Muscle of leg (tissue), 11 donors: ENCODE measurements around the gene TNIK. TPM values are rescaled to one million over a fixed set of nuclear protein-coding genes. Genes with fewer than 3 reads are reported as not detected.

ENCODE experiments used
- DNase-seq: peaks from one replicate; pipeline ENCODE4 v3.0.0; 2013
- H3K27ac ChIP-seq: one replicate; pipeline ENCODE4 v1.5.1; 2013; ENCODE audit warnings: mild to moderate bottlenecking, low read length, control low read depth
- H3K27me3 ChIP-seq: one replicate; pipeline ENCODE4 v1.6.1; 2013; ENCODE audit warnings: low read length; ENCODE audit not compliant: control insufficient read depth, insufficient read depth
- H3K36me3 ChIP-seq: one replicate; pipeline ENCODE4 v1.6.1; 2013; ENCODE audit warnings: low read length; ENCODE audit not compliant: control insufficient read depth, insufficient read depth
- H3K4me1 ChIP-seq: one replicate; pipeline ENCODE4 v1.6.1; 2013; ENCODE audit warnings: low read length; ENCODE audit not compliant: control insufficient read depth, insufficient read depth
- H3K4me3 ChIP-seq: one replicate; pipeline ENCODE4 v1.5.1; 2013; ENCODE audit warnings: low read length, control low read depth
- H3K9me3 ChIP-seq: replicated peaks from 2 replicates; pipeline ENCODE4 v1.6.1; 2013; ENCODE audit warnings: low read depth, low read length; ENCODE audit not compliant: control insufficient read depth
- WGBS: methylation state at CpG from one replicate; pipeline ENCODE4 v1.1.5; 2013; ENCODE audit warnings: missing lambda C conversion rate; ENCODE audit not compliant: insufficient coverage; 5-methylcytosine and 5-hydroxymethylcytosine counted together
- polyA plus RNA-seq, 8 donors: library from polyadenylated mRNA; unstranded; fragments of 120-200 nt; gene quantifications; one replicate each; pipeline versions ENCODE4 v1.2.1 to v1.2.3, GENCODE V29; 2013; ENCODE audit warnings: inconsistent platforms in 1 of 8, low replicate concordance in 1 of 8; ENCODE audit not compliant: insufficient read length in 8 of 8, insufficient read depth in 1 of 8
- total RNA-seq: library from RNA; stranded (reverse); fragments of 120-200 nt; gene quantifications from one replicate; pipeline ENCODE4 v1.2.4, GENCODE V29; 2013

Gene TNIK
- total and polyA plus RNA-seq, 9 donors: 26.1 to 46.0 (median 33.6) TPM

DNA sequence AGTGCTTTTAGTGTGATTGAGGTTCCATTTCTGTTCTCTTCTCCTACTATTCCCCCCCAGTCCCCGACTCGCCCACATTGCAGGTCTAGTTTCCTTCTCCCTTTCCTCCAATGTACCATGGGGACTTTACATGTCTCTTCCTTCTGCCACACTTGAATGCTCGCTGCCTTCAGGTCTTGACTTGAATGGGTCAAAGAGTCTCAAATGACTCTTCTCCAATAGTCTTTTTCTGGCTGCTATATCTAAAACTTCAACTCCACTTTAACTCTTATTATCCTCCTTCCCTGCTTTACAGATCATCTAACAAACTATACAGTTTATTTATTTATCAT lies 219.7 kb downstream of the TNIK start:
- Histone ChIP-seq H3K36me3 (no peaks in the 10 kb centered on the region), H3K9me3 (no peaks in the 10 kb centered on the region), H3K27ac (no peak overlapping the region), H3K4me1 (no peaks in the 10 kb centered on the region), H3K27me3 (no peaks in the 10 kb centered on the region), H3K4me3 (no peak overlapping the region)
- WGBS: 85% methylated on average over 2 of the region's 3 CpGs
- no peak for DNase-seq

DNA sequence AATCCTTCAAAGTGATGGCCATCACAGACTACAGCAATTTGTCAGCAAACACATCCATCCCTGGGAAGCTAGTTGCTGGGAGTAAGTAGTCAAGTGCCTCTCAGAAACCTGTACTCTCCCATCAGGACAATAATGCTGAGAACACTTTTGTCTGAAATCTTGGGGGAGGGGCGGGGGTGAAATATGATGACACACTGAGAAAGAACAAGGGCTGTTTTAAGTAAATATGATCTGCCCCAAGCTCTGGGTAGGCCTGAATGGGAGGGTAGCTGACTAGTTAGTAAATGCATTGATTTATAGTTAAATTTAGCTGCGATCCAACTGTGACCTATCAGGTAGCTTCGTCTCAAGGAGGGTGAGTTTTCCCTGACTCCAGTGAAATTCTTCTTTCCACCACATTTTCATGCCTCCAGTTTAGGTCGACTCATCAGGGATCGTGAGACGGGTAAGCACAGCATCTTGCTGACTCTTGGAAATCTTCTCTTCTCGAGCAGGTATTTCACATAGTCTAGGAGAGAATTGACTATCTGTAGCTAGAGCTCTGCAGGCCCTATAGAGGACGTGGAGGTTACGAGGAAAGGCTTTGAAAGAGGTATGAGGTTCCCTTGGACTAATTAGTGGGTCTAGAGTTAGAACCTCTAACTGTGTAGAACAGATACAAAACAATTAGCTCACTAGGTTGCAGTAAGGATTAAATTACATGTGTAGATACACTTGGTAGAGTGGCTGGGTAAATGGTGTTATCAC lies 220.3 kb downstream of the TNIK start:
- no peak overlapping the region for H3K4me3 ChIP-seq
- no peaks in the 10 kb centered on the region for H3K36me3 ChIP-seq
- no peaks in the 10 kb centered on the region for H3K4me1 ChIP-seq
- no peak overlapping the region for H3K27ac ChIP-seq
- DNase-seq: no peak
- 87% methylated on average over 7 of the region's 9 CpGs for WGBS
- H3K9me3 ChIP-seq: no peaks in the 10 kb centered on the region
- no peaks in the 10 kb centered on the region for H3K27me3 ChIP-seq

DNA sequence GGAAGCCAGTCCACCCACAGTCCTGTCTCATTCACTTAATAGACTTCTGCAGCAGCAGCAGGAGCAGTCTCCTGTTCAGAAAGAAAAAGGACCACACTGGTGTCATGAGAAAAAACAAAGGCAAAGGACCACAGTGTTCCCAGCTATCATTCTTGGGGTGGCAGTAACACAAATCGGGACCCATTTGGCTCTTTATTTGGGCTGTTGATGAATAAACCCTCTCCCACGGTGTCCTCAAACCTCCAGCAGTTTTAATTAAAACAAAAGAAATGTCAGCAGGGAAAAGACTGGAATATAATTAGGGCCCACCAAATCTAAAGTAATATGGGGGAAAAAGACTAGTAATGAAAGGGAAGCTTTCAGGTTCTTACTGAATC lies 223.2 kb downstream of the TNIK start:
- Histone ChIP-seq H3K36me3 (no peaks in the 10 kb centered on the region), H3K9me3 (no peaks in the 10 kb centered on the region), H3K4me3 (no peak overlapping the region), H3K27ac (no peak overlapping the region), H3K27me3 (no peaks in the 10 kb centered on the region), H3K4me1 (no peaks in the 10 kb centered on the region)
- WGBS: no CpG with 5 or more reads among the region's 2 CpGs
- DNase-seq: no peak

DNA sequence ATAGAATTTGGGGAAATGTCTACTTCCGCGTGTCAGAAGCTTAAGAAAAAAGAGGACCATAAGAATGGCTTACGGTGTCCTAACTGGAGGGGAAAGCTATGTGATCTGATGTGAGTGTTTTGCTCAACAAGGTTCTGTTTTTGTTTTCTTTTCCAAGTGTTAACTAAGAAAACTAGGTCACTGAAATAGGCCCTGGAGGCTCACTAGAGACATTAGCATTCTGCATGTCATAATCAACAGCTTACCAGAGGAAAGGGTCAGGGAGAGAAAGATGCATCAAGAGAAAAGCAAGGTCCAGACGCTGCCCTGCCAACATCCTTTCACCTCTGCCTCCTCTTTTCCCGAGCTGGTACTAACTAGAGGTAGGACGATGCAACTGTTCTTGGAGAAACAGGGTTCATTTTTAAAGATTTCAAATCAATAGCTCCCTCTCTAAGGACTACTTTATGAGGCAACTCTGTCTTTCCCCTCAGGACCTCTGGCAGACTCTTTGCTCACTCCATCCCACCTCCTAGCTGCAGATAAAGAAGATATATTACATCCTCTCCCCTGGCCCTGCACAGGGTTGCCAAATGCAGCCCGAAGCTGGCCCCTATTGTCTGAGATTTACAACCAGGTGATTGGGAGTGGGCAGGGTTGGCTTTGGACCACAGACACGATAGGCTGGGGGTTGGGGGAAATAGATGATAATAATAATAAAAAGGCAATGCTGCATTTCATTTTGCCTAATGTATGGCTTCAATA lies 223.8 kb downstream of the TNIK start:
- no peak for DNase-seq
- no peak overlapping the region for H3K4me3 ChIP-seq
- H3K4me1 ChIP-seq: no peaks in the 10 kb centered on the region
- no peaks in the 10 kb centered on the region for H3K9me3 ChIP-seq
- WGBS: 54% methylated on average over 3 of the region's 8 CpGs
- no peak overlapping the region for H3K27ac ChIP-seq
- no peaks in the 10 kb centered on the region for H3K27me3 ChIP-seq
- no peaks in the 10 kb centered on the region for H3K36me3 ChIP-seq

DNA sequence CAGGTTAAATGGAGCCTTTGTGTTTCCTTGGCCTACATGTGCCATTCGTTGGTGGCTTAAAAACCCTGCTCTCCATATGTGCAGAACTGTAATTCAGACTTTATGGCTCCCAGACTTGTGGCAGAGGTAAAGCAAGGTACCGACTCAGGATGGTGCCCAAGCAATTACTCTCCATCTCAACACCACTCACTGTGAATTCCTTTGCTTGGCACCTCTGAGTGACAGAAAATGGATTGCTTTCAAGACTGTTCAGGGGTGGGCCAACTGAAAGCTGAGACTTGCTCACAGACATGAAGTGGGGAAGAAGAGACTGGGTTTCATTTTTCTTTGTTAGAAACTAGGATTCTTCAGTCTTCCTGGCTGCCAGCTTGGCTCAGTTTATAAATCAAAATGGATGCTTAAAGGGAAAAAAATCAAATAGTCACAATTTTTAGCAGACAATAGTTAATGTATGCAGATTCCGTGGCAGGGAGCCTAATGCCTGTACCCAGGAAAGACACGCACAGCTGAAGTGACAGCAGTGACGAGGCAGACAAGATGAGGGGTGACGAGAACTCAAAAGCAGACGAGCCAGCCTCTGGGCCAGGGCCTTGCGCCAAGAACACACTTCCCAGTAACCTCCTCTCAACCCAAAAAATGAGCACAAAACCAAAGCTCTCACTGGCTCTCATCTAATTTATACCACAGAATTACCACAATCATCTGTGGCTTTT lies 225.8 kb downstream of the TNIK start:
- Histone ChIP-seq H3K27ac (no peak overlapping the region), H3K4me3 (no peak overlapping the region), H3K4me1 (no peaks in the 10 kb centered on the region), H3K36me3 (no peaks in the 10 kb centered on the region), H3K27me3 (no peaks in the 10 kb centered on the region), H3K9me3 (no peaks in the 10 kb centered on the region)
- no peak for DNase-seq
- WGBS: 85% methylated on average over 5 of the region's 8 CpGs

DNA sequence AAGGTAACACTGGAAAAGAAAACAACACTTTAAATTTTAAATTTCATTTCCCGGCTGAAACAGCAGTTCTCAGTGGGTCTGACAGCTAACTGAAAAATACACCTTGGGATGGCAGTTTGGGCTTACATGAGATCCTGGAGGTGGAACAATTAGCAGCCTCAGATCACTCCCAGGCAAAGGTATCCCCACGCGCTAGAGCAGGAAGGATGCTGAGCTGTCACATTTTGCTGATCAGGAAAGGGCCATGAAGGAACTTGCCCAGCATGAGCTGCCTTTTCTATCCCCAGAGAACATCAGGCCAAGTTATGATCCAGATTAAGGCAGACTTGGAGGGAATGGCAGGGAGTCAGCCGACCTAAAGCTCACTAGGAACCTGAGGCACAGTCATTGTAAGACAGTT lies 228.8 kb downstream of the TNIK start:
- no peaks in the 10 kb centered on the region for H3K9me3 ChIP-seq
- no peaks in the 10 kb centered on the region for H3K36me3 ChIP-seq
- DNase-seq: no peak
- 79% methylated on average over 2 of the region's 4 CpGs for WGBS
- H3K4me3 ChIP-seq: no peak overlapping the region
- no peak overlapping the region for H3K27ac ChIP-seq
- no peaks in the 10 kb centered on the region for H3K27me3 ChIP-seq
- no peaks in the 10 kb centered on the region for H3K4me1 ChIP-seq

DNA sequence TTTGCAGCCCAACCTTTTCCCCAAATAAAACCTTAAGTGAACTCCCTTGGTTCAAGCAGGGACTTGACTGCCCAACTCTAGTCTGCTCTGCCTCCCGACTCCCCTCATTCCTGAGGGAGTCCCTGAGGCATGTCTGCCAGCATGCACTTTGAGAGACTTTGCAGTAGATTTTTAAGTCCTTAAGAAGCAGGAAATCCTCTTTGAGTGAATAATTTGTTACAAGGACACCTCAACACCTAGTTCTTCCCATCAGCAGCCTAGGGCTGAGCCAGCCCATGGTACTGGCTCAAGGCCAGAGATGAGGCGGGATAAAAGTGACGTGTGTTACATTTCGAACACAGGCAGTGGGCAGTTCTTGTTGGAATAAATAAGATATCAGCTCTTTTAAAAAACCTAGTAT lies 229.3 kb downstream of the TNIK start:
- peaks cover 3% of the 10 kb centered on the region for H3K9me3 ChIP-seq
- no peaks in the 10 kb centered on the region for H3K36me3 ChIP-seq
- no peaks in the 10 kb centered on the region for H3K4me1 ChIP-seq
- 33% methylated on average over 1 of the region's 4 CpGs for WGBS
- H3K27me3 ChIP-seq: no peaks in the 10 kb centered on the region
- H3K4me3 ChIP-seq: no peak overlapping the region
- DNase-seq: no peak
- H3K27ac ChIP-seq: no peak overlapping the region

DNA sequence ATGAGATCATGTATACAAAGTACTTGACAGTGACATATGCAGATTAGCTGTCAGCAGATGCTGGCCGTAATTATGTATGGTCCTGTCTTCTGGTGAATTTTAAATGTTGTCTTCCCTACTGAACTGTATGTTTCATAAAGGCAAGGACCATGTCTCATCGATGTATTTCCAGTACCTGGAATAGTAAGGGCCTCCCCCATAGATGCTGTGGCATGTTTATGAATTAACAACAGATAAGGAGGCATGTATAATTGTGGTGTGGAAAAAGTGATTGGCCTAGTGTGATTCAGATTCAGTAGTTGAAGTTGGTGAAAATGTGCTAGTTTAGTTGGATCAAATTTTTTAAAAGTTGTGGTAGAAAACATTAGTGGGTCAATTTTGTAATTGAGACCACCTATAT lies 231.0 kb downstream of the TNIK start:
- H3K4me1 ChIP-seq: no peaks in the 10 kb centered on the region
- no peaks in the 10 kb centered on the region for H3K27me3 ChIP-seq
- WGBS: 100% methylated on average over 1 of the region's 2 CpGs
- DNase-seq: no peak
- no peak overlapping the region for H3K27ac ChIP-seq
- H3K36me3 ChIP-seq: no peaks in the 10 kb centered on the region
- no peak overlapping the region for H3K4me3 ChIP-seq
- peaks cover 3% of the 10 kb centered on the region for H3K9me3 ChIP-seq

DNA sequence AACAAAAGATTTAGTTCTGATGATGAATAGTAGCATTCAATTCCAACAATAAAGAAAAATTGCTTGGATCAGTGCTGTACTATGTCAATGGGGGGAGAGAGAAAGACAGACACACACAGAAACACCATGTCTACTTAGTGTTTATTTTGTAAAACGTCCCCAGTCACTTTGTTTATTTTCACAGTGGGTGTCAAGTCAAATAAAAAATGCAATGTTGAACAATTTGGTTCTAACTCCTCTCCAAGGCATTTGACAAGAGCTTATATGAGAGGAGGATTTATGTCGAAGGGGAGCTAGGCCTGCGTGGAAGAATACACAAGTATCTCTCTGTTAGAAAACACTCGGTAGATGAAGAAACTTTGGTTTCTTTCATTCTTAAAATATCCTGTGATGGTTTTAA lies 232.0 kb downstream of the TNIK start:
- no peaks in the 10 kb centered on the region for H3K4me1 ChIP-seq
- no peak for DNase-seq
- peaks cover 3% of the 10 kb centered on the region for H3K9me3 ChIP-seq
- H3K27me3 ChIP-seq: no peaks in the 10 kb centered on the region
- no peak overlapping the region for H3K27ac ChIP-seq
- WGBS: no CpG with 5 or more reads among the region's 4 CpGs
- H3K4me3 ChIP-seq: no peak overlapping the region
- no peaks in the 10 kb centered on the region for H3K36me3 ChIP-seq

DNA sequence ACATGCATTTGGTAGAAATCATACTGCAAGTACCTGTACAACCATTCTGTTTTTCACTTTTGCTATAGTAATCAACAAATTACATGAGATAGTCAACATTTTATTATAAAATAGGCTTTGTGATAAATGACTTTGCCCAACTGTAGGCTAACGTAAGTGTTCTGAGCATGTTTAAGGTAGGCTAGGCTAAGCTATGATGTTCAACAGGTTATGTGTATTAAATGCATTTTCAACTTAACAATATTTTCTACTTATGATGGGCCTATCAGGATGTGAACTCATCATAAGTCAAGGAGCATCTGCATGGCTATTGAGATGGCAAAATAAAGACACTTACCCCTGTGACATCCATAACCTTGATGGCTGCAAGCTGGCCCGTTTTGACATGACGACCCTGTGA lies 232.4 kb downstream of the TNIK start:
- H3K27me3 ChIP-seq: no peaks in the 10 kb centered on the region
- H3K4me3 ChIP-seq: no peak overlapping the region
- peaks cover 3% of the 10 kb centered on the region for H3K9me3 ChIP-seq
- H3K36me3 ChIP-seq: no peaks in the 10 kb centered on the region
- WGBS: no CpG with 5 or more reads among the region's 3 CpGs
- no peak overlapping the region for H3K27ac ChIP-seq
- H3K4me1 ChIP-seq: no peaks in the 10 kb centered on the region
- no peak for DNase-seq
